Measurements from ENCODE around the gene PARD3B.

Gene PARD3B

GRCh38 chr2:205013586-205013985 is 468.3 kb downstream of the PARD3B start:
- no peak for DNase-seq (ENCODE audit: low read depth)

- DNase-seq (ENCODE audit: low read depth), result no peak
These were observed 468.9 kb downstream of the PARD3B start for GRCh38 chr2:205014201-205014600.

GRCh38 chr2:205017381-205017780 is 472.1 kb downstream of the PARD3B start:
- no peak for DNase-seq (ENCODE audit: low read depth)

- DNase-seq (ENCODE audit: low read depth), result no peak
These were observed 472.6 kb downstream of the PARD3B start for GRCh38 chr2:205017912-205018311.

- no peak for DNase-seq (ENCODE audit: low read depth)
These were observed 475.4 kb downstream of the PARD3B start for GRCh38 chr2:205020673-205021072.

GRCh38 chr2:205022841-205023240 is 477.6 kb downstream of the PARD3B start:
- DNase-seq (ENCODE audit: low read depth), result no peak

- DNase-seq (ENCODE audit: low read depth), result peak; percentile 79
These were observed 479.7 kb downstream of the PARD3B start for GRCh38 chr2:205024822-205025518.

GRCh38 chr2:205025580-205026240 is 480.4 kb downstream of the PARD3B start:
- no peak for DNase-seq (ENCODE audit: low read depth)

GRCh38 chr2:205030695-205031094 is 485.4 kb downstream of the PARD3B start:
- no peak for DNase-seq (ENCODE audit: low read depth)

- DNase-seq (ENCODE audit: low read depth), result no peak
These were observed 486.8 kb downstream of the PARD3B start for GRCh38 chr2:205032093-205032551.

- DNase-seq (ENCODE audit: low read depth), result no peak
These were observed 488.2 kb downstream of the PARD3B start for GRCh38 chr2:205033431-205033830.

- DNase-seq (ENCODE audit: low read depth), result no peak
These were observed 488.8 kb downstream of the PARD3B start for GRCh38 chr2:205034034-205034433.

GRCh38 chr2:205040323-205040722 is 495.0 kb downstream of the PARD3B start:
- DNase-seq (ENCODE audit: low read depth), result no peak

GRCh38 chr2:205041472-205042130 is 496.3 kb downstream of the PARD3B start:
- no peak for DNase-seq (ENCODE audit: low read depth)

GRCh38 chr2:205043285-205043684 is 498.0 kb downstream of the PARD3B start:
- no peak for DNase-seq (ENCODE audit: low read depth)

GRCh38 chr2:205045706-205046105 is 500.4 kb downstream of the PARD3B start:
- no peak for DNase-seq (ENCODE audit: low read depth)

- DNase-seq (ENCODE audit: low read depth), result no peak
These were observed 502.1 kb downstream of the PARD3B start for GRCh38 chr2:205047273-205047839.

- DNase-seq (ENCODE audit: low read depth), result no peak
These were observed 506.1 kb downstream of the PARD3B start for GRCh38 chr2:205051417-205051816.

- no peak for DNase-seq (ENCODE audit: low read depth)
These were observed 507.5 kb downstream of the PARD3B start for GRCh38 chr2:205052781-205053180.

GRCh38 chr2:205053827-205054410 is 508.6 kb downstream of the PARD3B start:
- peak; percentile 13 for DNase-seq (ENCODE audit: low read depth)

- no peak for DNase-seq (ENCODE audit: low read depth)
These were observed 509.5 kb downstream of the PARD3B start for GRCh38 chr2:205054789-205055188.

GRCh38 chr2:205055251-205055650 is 510.0 kb downstream of the PARD3B start:
- DNase-seq (ENCODE audit: low read depth), result no peak

All from non-pigmented ciliary epithelial cell (primary cell).